Embryonic facial prominence (tissue), 1 donor: ENCODE measurements around the gene TWNK.
"Not testable (repeated sequence)": the region's sequence is repeated elsewhere in the genome, so short reads cannot be mapped to it uniquely, and the experiment has no call there.

Experiments used
- DNase-seq: peaks from one replicate; pipeline ENCODE4 v3.0.0-alpha.2; 2016; ENCODE audit errors: extremely low spot score

TWNK gene

DNA sequence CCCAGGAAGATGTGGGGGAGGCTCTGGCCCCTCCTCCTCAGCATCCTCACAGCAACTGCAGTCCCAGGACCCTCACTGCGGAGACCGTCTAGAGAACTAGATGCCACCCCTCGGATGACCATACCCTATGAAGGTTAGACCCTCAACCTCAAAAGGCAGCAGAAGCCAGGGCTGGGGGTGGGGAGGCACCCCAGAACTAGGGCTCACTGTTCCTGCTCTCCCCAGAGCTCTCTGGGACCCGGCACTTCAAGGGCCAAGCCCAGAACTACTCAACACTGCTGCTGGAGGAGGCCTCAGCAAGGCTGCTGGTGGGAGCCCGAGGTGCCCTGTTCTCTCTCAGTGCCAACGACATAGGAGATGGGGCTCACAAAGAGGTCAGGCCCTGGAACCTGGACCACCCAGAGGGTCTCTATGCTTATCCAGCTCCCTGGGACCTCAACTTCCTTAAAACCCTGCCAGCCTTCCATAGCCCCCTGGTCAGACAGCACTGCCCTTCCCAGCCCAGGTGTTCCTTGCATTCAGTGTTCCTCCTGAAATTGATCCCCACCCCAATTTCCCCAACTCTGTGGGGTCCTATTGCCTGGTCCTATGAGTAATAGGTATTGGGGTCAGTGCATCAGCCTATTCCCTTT is 14.3 kb upstream of the TWNK start:
- DNase-seq = no peak

DNA sequence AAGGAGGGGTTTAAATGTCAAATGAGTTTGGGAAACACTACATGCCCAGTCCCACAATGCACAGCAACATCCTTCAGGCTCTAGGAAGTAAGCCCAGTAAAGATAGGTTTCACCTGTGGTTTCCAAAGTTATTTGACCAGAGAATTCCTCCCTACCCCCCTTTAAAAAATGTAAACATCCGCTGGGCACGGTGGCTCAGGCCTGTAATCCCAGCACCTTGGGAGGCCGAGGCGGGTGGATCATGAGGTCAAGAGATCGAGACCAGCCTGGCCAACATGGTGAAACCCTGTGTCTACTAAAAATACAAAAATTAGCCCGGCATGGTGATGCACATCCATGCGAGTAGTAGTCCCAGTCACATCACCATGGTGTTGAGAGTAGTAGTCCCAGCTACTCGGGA is 11.9 kb upstream of the TWNK start:
- DNase-seq = not testable (repeated sequence)

DNA sequence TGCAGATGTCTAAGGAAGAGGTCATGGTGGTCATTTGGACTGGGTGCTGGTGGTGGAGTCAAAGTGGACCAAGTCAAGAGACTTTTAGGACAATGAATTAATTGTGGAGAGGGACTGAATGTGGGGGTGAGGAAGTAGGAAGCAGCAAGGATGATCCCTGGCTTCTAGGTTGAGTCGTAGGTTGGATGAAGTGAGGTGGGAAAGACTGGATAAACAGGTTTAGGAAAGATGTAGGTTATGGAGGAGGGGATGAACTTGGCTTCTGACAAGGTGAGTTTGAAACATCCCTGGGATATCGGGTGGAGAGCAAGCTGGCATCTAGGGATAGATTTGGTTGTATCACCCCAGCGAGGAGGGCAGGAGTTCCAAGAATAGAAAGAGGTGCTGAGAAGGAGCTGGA is 10.4 kb upstream of the TWNK start:
- DNase-seq = no peak

DNA sequence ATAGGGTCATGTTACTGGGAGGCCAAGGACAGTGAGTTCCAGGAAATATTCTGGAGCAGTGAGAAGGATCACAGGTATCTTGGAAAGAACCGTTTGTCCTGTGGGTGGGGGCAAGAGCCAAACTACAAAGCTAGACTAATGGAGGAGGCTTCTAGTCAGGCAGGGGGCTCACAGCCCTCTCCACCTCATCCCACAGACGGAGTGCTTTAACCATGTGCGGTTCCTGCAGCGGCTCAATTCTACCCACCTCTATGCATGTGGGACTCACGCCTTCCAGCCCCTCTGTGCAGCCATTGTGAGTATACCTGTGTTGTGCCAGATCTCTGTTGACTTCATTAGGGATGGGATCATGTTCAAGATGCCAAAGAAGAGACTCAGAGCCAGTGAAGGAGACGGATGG is 9.9 kb upstream of the TWNK start:
- no peak for DNase-seq

DNA sequence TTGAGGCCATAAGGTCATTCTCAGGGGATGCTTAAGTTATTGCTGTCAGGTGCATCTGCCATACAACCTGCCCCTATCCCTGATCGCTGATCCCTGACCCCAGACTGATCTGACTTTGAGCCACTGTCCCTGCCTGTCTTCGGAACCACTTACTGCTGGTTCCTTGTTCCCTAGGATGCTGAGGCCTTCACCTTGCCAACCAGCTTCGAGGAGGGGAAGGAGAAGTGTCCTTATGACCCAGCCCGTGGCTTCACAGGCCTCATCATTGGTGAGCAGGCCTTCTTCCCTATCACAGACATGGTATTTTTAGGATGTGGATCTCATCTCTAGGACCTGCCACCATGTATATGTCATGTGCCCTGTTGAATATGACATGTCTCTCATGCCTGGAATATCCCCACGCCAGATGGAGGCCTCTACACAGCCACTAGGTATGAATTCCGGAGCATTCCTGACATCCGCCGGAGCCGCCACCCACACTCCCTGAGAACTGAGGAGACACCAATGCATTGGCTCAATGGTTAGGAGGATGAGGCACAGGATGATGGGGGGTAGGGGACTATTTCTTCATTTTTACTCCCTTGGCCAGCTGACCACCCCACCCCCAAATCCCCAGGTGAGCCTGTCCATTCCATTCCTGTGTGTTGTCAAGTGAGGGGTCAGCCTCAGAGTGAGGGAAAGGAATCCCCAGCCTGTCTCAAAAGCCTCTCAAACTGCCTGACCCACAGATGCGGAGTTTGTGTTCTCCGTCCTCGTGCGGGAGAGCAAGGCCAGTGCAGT is 9.0 kb upstream of the TWNK start:
- no peak for DNase-seq

DNA sequence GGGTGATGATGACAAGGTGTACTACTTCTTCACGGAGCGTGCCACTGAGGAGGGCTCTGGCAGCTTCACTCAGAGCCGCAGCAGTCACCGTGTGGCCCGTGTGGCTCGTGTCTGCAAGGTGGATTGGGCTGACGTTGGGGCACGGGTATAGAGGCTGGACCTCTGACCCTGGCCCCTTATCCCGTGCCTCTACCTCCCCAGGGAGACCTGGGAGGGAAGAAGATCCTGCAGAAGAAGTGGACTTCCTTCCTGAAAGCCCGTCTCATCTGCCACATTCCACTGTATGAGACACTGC is 8.5 kb upstream of the TWNK start:
- DNase-seq = no peak

DNA sequence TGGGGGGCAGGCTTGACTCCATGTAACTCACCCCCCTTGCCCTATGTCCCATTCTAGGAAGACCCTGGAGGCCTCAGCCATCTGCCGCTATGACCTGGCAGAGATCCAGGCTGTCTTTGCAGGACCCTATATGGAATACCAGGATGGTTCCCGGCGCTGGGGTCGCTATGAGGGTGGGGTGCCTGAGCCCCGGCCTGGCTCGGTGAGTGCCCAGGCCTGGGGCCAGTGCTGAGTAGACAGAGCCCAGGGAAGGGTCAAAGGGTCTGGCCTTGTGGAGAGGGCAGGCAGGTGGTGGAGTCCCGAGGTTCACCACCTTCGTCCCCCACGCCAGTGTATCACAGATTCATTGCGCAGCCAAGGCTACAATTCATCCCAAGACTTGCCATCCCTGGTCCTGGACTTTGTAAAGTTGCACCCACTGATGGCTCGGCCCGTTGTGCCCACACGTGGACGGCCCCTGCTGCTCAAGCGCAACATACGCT is 7.5 kb upstream of the TWNK start:
- DNase-seq = no peak

DNA sequence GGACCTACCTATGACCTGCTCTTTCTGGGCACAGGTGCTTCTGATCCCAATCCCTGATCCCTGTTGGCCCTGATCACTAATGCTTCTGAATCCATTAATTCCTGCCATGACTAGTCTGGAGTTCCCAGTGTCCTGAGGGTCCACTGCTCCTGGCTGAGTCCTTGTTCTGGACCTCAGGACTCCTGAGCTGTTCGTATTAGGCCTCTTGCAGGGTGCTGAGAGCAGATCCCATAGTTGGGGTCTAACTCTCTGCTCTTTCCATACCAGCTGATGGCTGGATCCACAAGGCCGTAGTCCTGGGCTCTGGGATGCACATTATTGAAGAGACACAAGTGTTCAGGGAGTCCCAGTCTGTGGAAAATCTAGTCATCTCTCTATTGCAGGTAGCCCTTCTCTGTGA is 7.0 kb upstream of the TWNK start:
- DNase-seq = no peak

DNA sequence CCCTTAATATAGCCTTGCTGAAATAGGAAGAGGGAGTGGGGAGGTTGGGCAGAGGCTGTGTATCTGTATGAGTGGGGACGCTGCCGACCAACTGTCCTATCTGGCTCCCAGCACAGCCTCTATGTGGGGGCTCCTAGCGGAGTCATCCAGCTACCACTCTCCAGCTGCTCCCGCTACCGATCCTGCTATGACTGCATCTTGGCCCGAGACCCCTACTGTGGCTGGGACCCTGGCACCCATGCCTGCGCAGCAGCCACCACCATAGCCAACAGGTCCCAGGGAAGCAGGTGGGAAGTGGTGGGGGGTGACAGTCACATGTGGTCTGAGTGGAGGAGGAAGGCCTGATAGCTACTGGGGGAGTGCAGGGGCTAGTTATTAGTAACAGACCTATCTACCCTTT is 6.6 kb upstream of the TWNK start:
- DNase-seq = no peak

DNA sequence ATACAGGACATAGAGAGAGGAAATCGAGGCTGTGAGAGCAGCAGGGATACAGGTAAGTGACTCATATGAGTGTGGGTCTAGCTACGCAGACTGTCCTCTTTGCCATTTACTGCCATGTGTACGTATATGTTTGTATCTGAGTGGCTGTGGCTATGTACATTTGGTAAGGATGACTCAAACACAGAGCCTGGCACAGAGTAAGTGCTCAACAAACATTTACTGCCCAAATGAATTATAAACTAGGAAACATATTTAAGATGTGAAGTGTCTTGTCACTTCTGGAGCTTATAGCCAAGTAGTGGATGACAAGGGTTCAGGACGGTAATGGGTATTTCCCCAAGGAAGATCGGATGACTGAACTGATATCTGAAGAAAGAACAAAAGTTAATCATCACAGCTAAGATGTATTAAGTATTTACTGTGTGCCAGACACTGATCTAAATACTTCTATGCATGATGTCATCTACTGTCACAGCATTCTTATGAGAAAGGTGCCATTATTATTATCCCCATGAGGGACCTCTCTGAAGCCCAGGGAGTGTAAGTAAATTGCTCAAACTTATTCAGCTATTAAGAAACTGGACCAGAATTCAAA is 6.1 kb upstream of the TWNK start:
- no peak for DNase-seq

DNA sequence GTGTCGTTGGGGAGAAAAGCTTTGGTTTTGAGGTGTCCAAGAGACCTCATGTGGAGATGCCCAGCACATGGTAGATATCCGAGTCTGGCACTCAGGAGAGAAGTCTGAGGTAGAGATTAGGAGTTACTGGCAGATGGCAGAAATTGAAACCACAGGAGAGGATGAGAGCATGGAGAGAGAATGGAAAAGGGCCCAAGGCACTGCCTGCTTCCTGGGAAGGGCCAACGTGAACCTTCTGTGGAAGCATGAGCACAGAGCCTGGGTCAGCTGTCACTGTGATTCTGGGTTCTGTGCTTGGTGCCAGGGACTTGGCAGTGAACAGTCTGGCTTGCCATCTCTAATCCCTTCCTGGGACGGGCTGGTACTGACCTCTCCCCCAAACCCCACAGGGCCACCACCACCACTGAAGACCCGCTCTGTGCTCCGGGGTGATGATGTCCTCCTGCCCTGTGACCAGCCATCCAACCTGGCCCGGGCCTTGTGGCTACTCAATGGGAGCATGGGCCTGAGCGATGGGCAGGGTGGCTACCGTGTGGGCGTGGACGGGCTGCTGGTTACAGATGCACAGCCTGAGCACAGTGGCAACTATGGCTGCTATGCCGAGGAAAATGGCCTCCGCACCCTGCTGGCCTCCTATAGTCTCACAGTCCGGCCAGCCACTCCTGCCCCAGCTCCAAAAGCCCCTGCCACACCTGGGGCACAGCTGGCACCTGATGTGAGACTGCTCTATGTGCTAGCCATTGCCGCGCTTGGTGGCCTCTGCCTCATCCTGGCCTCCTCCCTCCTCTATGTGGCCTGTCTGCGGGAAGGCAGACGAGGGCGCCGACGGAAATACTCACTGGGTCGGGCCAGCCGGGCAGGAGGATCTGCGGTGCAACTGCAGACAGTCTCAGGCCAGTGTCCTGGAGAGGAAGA is 4.2 kb upstream of the TWNK start:
- DNase-seq = no peak

DNA sequence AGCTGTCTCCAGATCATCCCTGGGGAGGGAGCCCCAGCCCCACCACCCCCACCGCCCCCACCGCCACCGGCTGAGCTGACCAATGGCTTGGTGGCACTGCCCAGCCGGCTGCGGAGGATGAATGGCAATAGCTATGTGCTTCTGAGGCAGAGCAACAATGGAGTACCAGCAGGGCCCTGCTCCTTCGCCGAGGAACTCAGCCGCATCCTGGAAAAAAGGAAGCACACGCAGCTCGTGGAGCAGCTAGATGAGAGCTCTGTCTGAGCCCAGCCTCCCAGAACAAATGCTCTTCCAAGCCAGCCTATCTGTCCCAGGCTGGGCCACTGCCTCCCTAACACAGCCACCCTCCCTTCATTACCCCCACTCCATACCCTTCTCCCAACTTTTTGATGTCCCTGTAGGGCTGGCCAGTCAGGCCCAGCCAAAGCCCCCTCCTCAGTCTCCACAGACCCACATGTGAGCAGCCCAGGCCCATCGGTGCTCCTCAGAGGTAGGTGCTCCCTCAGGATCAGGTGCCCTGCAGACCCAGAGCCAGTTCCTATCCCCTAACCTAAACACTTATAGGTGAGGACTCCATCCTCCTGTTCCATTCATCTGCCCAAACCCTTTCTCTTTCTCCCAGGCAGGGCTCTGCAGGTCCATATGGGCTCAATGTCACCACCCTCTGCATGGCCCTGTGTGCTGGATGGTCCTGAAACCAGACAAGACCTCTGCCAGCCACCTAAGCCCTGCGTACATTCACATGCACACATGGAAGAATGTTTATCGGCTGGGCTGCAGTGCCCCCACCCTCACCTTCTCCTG is 3.3 kb upstream of the TWNK start:
- no peak for DNase-seq

DNA sequence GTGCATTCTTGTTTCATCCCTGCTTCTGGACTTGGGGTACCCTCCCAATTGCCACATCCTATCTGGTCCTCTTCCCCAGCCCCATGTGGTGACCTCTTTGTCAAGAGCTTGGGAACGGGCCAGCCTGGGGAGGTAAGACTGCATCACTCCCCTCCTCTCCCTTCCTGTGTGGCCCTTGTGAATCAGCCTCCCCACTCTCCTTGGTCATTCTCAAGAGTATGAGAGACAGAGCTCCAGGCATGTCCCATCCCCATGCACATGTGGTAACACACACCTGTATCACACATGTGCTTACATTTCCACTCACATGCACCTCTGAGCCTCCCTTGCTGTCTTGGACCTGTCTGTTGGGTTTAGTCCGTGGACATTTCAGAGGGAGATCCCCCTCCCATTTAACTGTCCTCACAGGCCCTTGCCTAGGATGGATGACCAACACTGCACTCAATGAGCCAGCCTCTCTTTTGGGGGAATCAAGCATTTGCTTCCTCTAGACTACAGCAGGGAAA is 2.6 kb upstream of the TWNK start:
- no peak for DNase-seq

DNA sequence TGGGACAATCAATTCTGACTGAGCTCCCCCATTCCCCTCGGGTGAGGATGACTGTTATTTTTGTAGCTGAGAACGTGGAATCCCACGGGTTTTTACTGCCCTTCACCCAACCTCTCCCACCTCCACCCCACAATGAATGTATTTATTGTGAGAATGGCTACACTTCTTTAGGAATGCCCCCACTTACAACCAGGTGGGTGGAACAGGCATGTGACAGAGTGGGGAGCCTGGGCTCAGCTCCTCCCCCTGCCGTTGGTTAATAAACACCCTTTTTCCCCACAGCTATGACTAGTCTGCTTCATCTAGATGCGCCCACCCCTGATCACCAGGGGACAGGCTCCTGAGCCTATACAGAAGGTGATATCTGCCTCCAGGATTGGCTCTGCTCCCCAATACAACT is 2.0 kb upstream of the TWNK start:
- DNase-seq = no peak

DNA sequence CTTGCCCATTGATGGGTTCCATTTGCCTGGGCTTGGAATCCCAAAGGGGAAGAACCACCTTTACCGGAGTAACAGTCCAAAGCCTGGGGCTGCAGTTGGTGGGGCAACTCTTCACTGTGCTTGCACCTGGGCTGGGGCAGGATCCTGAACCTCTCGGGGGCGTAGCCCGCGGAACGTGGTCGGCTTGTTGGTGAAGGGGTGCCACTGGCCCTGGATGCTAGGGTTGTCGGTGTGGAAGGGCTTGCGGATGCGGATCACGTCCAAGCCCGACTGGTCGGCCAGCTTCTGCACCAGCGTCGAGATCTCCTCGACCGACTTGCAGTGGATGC is 756 bp upstream of the TWNK start:
- DNase-seq = no peak

DNA sequence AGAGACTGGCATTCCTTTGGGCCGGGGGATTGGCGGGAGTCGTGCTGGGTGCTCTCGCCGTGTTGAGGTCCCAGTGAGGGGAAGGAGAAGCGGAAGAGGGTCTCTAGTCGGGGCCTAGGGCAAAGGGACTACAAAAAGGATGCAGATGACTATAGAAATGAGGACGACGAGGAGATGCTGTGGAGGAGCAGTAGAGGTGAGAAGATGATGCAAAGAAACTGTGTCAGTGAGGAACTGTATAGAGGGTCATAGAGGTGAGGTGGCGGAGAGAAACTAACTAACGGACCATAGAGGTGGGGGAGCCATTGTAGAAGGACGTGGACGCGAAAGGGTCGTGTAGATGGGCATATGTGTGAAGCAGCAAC is 324 bp downstream of the TWNK start:
- DNase-seq = no peak

DNA sequence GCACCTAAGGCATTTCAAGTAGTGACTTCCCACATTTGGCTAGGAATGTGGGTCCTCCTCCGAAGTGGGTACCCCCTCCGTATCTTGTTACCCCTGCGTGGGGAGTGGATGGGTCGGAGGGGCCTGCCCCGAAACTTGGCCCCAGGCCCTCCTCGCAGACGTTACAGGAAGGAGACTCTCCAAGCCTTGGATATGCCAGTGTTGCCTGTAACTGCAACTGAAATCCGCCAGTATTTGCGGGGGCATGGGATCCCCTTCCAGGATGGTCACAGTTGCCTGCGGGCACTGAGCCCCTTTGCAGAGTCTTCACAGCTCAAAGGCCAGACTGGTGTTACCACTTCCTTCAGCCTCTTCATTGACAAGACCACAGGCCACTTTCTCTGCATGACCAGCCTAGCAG is 823 bp downstream of the TWNK start:
- no peak for DNase-seq

DNA sequence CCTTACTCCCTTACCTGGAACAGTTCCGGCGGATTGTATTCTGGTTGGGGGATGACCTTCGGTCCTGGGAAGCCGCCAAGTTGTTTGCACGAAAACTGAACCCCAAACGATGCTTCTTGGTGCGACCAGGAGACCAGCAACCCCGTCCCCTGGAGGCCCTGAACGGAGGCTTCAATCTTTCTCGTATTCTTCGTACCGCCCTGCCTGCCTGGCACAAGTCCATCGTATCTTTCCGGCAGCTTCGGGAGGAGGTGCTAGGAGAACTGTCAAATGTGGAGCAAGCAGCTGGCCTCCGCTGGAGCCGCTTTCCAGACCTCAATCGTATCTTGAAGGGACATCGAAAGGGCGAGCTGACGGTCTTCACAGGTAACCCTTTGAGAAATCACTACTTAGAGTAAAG is 1.7 kb downstream of the TWNK start:
- no peak for DNase-seq

DNA sequence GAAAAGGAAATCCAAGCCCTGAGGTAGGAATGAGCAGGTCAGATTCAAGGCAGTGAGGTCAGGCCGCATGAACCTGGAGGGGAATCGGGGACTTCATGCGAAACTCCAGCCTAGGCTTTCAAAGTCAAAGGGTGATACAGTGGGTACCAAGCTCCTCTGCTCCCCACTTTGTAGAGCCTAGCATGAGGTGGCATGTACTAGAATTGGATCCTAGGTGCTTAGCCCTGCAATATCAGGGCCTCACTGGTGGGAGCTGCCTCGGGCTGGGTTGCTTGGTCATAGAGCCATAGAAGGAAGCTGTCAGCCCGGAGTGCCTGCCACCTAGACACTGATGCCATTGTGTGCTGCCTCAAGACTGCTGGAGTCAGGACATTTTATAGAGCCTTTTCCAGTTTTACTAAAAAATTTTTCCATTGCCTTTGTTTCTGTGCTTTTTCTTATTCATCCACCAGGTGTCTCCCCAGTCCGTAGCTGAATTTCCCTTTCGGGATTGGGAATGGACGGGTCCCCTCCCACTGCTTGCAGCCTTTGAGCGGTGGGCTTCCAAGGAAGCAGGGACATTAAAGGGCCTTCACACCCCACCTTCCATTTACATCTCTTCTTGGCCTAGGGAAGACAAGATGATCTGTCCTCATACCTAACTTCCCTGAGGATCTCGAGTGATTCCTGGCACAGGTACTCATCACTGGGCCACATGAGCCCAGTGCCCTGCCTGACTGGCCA is 6.8 kb downstream of the TWNK start:
- no peak for DNase-seq

DNA sequence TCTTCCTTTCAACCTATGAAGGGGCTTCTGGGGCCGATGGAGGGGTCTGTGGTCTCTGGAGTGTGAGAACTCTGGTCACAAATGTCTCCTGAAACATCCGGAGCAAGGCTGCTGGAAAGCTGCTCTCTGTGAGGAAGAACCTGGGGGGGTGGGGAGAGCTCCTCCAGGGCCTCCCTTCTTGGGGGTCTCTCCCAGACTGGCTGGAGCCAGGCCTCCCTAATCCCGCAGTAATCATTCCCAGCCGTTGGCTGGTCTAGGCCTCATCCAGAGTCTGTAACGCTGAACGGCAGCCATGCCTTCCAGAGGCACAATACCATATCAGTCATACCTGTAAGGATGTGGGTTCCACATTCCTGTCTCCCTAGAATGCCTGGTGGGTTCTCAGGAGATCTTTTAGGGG is 7.8 kb downstream of the TWNK start:
- no peak for DNase-seq
